GM18519 (cell line): ENCODE data around the gene CDCP1.

Source experiments
- ATAC-seq: cut with Tn5 transposase; IDR thresholded peaks from one replicate; pipeline ENCODE4 v1.9.1; 2021; ENCODE audit warnings: mild to moderate bottlenecking, moderate library complexity; ENCODE audit not compliant: unreplicated experiment, low FRiP score

The CDCP1 gene

GRCh38 chr3:45140141-45140769 lies 5.9 kb downstream of the CDCP1 start:
- ATAC-seq: no peak

- ATAC-seq: no peak
Measured at GRCh38 chr3:45139372-45140140, 6.6 kb downstream of the CDCP1 start.

- no peak for ATAC-seq
Measured at GRCh38 chr3:45137656-45138181, 8.5 kb downstream of the CDCP1 start.

- no peak for ATAC-seq
Measured at GRCh38 chr3:45135959-45136358, 10.2 kb downstream of the CDCP1 start.

GRCh38 chr3:45134758-45135521 lies 11.2 kb downstream of the CDCP1 start:
- no peak for ATAC-seq

- ATAC-seq: no peak
Measured at GRCh38 chr3:45132568-45133211, 13.5 kb downstream of the CDCP1 start.

GRCh38 chr3:45131201-45131600 lies 15.0 kb downstream of the CDCP1 start:
- no peak for ATAC-seq

- no peak for ATAC-seq
Measured at GRCh38 chr3:45130476-45130875, 15.7 kb downstream of the CDCP1 start.

- ATAC-seq: no peak
Measured at GRCh38 chr3:45128950-45129349, 17.2 kb downstream of the CDCP1 start.

- no peak for ATAC-seq
Measured at GRCh38 chr3:45127130-45127822, 18.9 kb downstream of the CDCP1 start.

GRCh38 chr3:45126730-45127129 lies 19.4 kb downstream of the CDCP1 start:
- ATAC-seq: no peak

- ATAC-seq: no peak
Measured at GRCh38 chr3:45125550-45126026, 20.6 kb downstream of the CDCP1 start.

- no peak for ATAC-seq
Measured at GRCh38 chr3:45124956-45125355, 21.2 kb downstream of the CDCP1 start.

GRCh38 chr3:45124352-45124751 lies 21.8 kb downstream of the CDCP1 start:
- no peak for ATAC-seq

- no peak for ATAC-seq
Measured at GRCh38 chr3:45123581-45124269, 22.5 kb downstream of the CDCP1 start.

- ATAC-seq: no peak
Measured at GRCh38 chr3:45123030-45123429, 23.1 kb downstream of the CDCP1 start.

GRCh38 chr3:45120359-45121158 lies 25.6 kb downstream of the CDCP1 start:
- no peak for ATAC-seq

GRCh38 chr3:45119824-45120358 lies 26.3 kb downstream of the CDCP1 start:
- no peak for ATAC-seq
